SK-N-MC (cell line): Measurements from ENCODE around the gene GNG12.

ENCODE experiments used
- EZH2 ChIP-seq: fragments of 200-600 bp; sonication (generic); IDR thresholded peaks from one replicate; pipeline ENCODE4 v1.6.1; 2017; ENCODE audit warnings: antibody characterized with exemption
- FOXP2 ChIP-seq: optimal IDR thresholded peaks from 2 replicates; pipeline ENCODE3; 2011; ENCODE audit warnings: mild to moderate bottlenecking, moderate library complexity; ENCODE audit not compliant: insufficient read depth; ENCODE audit errors: extremely low read length, control extremely low read depth
- POLR2AphosphoS5 ChIP-seq: IDR thresholded peaks from 2 replicates; pipeline ENCODE4 v1.6.1; 2012; ENCODE audit warnings: mild to moderate bottlenecking, low read depth, low read length, borderline replicate concordance

GRCh38 chr1:67672260-67672803, 160.9 kb downstream of the GNG12 start:
- TF ChIP-seq POLR2AphosphoS5 (no peak), EZH2 (no peak), FOXP2 (no peak)
